Nephron (organoid): ENCODE data around the gene JAKMIP1.

Experiments used
- H3K27ac Mint-ChIP-seq, 3 experiments: 2 replicates each; pipeline ENCODE4 v1.8.0; 2020; ENCODE audit warnings: mixed read lengths in 3 of 3, mild to moderate bottlenecking in 2 of 3, moderate library complexity in 1 of 3
- H3K27me3 Mint-ChIP-seq: 2 replicates; pipeline ENCODE4 v1.8.0; 2021; ENCODE audit warnings: low read depth, mild to moderate bottlenecking, moderate library complexity, mixed read lengths
- H3K36me3 Mint-ChIP-seq: 2 replicates; pipeline ENCODE4 v1.8.0; 2020; ENCODE audit warnings: low read depth, mixed read lengths
- H3K4me1 Mint-ChIP-seq: 2 replicates; pipeline ENCODE4 v1.8.0; 2020; ENCODE audit warnings: mixed read lengths
- H3K4me3 Mint-ChIP-seq, 3 experiments: 2 replicates each; pipeline ENCODE4 v1.8.0; 2020; ENCODE audit warnings: mild to moderate bottlenecking in 3 of 3, mixed read lengths in 3 of 3, moderate library complexity in 2 of 3
- H3K9me3 Mint-ChIP-seq: 2 replicates; pipeline ENCODE4 v1.8.0; 2020; ENCODE audit warnings: mixed read lengths
- CTCF ChIP-seq, 3 experiments: fragments of 200-600 bp; sonication (generic); IDR thresholded peaks; one replicate each; pipeline ENCODE4 v1.5.0; 2021; ENCODE audit warnings: antibody characterized with exemption in 3 of 3; ENCODE audit not compliant: unreplicated experiment in 3 of 3

JAKMIP1 gene

GRCh38 chr4:6052679-6053078 lies 147.7 kb downstream of the JAKMIP1 start:
- TF ChIP-seq CTCF (IDR thresholded peaks at IDR 0.05; ENCODE audit: unreplicated experiment in 3 of 3): no peak
- H3K27me3 Mint-ChIP-seq: peaks cover 26% of the 10 kb centered on the region
- no peak overlapping the region for H3K27ac Mint-ChIP-seq

GRCh38 chr4:6050551-6050950 lies 149.8 kb downstream of the JAKMIP1 start:
- H3K36me3 Mint-ChIP-seq: no peaks in the 10 kb centered on the region
- peaks cover 35% of the 10 kb centered on the region for H3K27me3 Mint-ChIP-seq
- no peaks in the 10 kb centered on the region for H3K9me3 Mint-ChIP-seq
- H3K4me3 Mint-ChIP-seq: no peak overlapping the region
- H3K27ac Mint-ChIP-seq: no peak overlapping the region
- H3K4me1 Mint-ChIP-seq: peaks cover 5% of the 10 kb centered on the region
- no peak for TF ChIP-seq CTCF (IDR thresholded peaks at IDR 0.05; ENCODE audit: unreplicated experiment in 3 of 3)

More at GRCh38 chr4:6052679-6053078, 147.7 kb downstream of the JAKMIP1 start:
- H3K4me3 Mint-ChIP-seq: no peak overlapping the region
- peaks cover 5% of the 10 kb centered on the region for H3K4me1 Mint-ChIP-seq
- no peaks in the 10 kb centered on the region for H3K36me3 Mint-ChIP-seq
- peaks cover 4% of the 10 kb centered on the region for H3K9me3 Mint-ChIP-seq

GRCh38 chr4:6049985-6050384 lies 150.4 kb downstream of the JAKMIP1 start:
- H3K9me3 Mint-ChIP-seq: no peaks in the 10 kb centered on the region
- H3K36me3 Mint-ChIP-seq: no peaks in the 10 kb centered on the region
- H3K4me1 Mint-ChIP-seq: peaks cover 5% of the 10 kb centered on the region
- no peak overlapping the region for H3K4me3 Mint-ChIP-seq
- H3K27ac Mint-ChIP-seq: no peak overlapping the region
- no peak for TF ChIP-seq CTCF (IDR thresholded peaks at IDR 0.05; ENCODE audit: unreplicated experiment in 3 of 3)
- peaks cover 39% of the 10 kb centered on the region for H3K27me3 Mint-ChIP-seq

GRCh38 chr4:6049278-6049677 lies 151.1 kb downstream of the JAKMIP1 start:
- H3K9me3 Mint-ChIP-seq: no peaks in the 10 kb centered on the region
- peaks cover 5% of the 10 kb centered on the region for H3K4me1 Mint-ChIP-seq
- no peaks in the 10 kb centered on the region for H3K36me3 Mint-ChIP-seq
- TF ChIP-seq CTCF (IDR thresholded peaks at IDR 0.05; ENCODE audit: unreplicated experiment in 3 of 3): no peak
- no peak overlapping the region for H3K4me3 Mint-ChIP-seq
- H3K27ac Mint-ChIP-seq: no peak overlapping the region
- H3K27me3 Mint-ChIP-seq: peaks cover 43% of the 10 kb centered on the region

- Mint-ChIP-seq H3K9me3 (no peaks in the 10 kb centered on the region), H3K36me3 (no peaks in the 10 kb centered on the region), H3K4me3 (no peak overlapping the region), H3K4me1 (peaks cover 5% of the 10 kb centered on the region), H3K27me3 (peaks cover 42% of the 10 kb centered on the region), H3K27ac (no peak overlapping the region)
- TF ChIP-seq CTCF (IDR thresholded peaks at IDR 0.05; ENCODE audit: unreplicated experiment in 3 of 3): no peak
Observed at GRCh38 chr4:6048537-6048936, 151.8 kb downstream of the JAKMIP1 start.

GRCh38 chr4:6047130-6047673 lies 153.1 kb downstream of the JAKMIP1 start:
- Mint-ChIP-seq H3K4me1 (peaks cover 5% of the 10 kb centered on the region), H3K36me3 (no peaks in the 10 kb centered on the region)
- TF ChIP-seq CTCF (IDR thresholded peaks at IDR 0.05; ENCODE audit: unreplicated experiment in 3 of 3): no peak

More at GRCh38 chr4:6047130-6047673, 153.1 kb downstream of the JAKMIP1 start:
- H3K27me3 Mint-ChIP-seq: peaks cover 50% of the 10 kb centered on the region
- no peak overlapping the region for H3K27ac Mint-ChIP-seq
- H3K9me3 Mint-ChIP-seq: no peaks in the 10 kb centered on the region
- no peak overlapping the region for H3K4me3 Mint-ChIP-seq
